Measurements from ENCODE around the gene NBPF1.
"Not testable (repeated sequence)": the region's sequence is repeated elsewhere in the genome, so short reads cannot be mapped to it uniquely, and the experiment has no call there.

- TF ChIP-seq, protein P1, sequence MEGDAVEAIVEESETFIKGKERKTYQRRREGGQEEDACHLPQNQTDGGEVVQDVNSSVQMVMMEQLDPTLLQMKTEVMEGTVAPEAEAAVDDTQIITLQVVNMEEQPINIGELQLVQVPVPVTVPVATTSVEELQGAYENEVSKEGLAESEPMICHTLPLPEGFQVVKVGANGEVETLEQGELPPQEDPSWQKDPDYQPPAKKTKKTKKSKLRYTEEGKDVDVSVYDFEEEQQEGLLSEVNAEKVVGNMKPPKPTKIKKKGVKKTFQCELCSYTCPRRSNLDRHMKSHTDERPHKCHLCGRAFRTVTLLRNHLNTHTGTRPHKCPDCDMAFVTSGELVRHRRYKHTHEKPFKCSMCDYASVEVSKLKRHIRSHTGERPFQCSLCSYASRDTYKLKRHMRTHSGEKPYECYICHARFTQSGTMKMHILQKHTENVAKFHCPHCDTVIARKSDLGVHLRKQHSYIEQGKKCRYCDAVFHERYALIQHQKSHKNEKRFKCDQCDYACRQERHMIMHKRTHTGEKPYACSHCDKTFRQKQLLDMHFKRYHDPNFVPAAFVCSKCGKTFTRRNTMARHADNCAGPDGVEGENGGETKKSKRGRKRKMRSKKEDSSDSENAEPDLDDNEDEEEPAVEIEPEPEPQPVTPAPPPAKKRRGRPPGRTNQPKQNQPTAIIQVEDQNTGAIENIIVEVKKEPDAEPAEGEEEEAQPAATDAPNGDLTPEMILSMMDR (conservative IDR thresholded peaks at IDR 0.05 in 1 of 2, IDR thresholded peaks at IDR 0.05 in 1 of 2; ENCODE audit: extremely low read depth in 1 of 2, insufficient read depth in 1 of 2, low read depth in 1 of 2, low read length in 2 of 2), result not testable (repeated sequence)
- TF ChIP-seq EZH2 (IDR thresholded peaks at IDR 0.05; ENCODE audit: borderline replicate concordance, low read length), result not testable (repeated sequence)
These were observed 33.4 kb upstream of the NBPF1 start for GRCh38 chr1:16646716-16647115.

All from mammary epithelial cell (primary cell).